ENCODE data around the gene SUCLA2. TPM values are rescaled to one million over a fixed set of nuclear protein-coding genes. Genes with fewer than 3 reads are reported as not detected.

SUCLA2 gene
- total and polyA plus RNA-seq, 2 of the 8 experiments (the other 6 are each of a cell fraction or from before 2014, with no cell fraction given): 23.5 to 78.8 TPM

DNA sequence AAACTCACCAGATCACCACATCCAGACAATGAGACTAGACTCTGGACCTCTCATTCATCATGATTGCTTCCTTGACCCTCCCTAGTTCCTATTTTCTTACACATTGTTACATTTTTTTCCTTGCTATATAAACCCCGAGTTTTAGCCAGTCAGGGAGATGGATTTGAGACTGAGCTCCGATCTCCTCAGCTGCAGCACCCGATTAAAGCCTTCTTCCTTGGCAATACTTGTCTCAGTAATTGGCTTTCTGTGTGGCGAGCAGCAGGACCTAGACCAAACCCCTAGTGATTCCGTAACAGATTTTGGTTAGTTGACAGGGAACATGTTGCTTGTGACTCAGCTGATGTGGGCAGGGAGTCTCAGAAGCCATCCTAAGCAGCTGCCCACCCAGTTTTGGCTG, 44.0 kb downstream of the SUCLA2 start (continued):
- TF ChIP-seq, protein P1, sequence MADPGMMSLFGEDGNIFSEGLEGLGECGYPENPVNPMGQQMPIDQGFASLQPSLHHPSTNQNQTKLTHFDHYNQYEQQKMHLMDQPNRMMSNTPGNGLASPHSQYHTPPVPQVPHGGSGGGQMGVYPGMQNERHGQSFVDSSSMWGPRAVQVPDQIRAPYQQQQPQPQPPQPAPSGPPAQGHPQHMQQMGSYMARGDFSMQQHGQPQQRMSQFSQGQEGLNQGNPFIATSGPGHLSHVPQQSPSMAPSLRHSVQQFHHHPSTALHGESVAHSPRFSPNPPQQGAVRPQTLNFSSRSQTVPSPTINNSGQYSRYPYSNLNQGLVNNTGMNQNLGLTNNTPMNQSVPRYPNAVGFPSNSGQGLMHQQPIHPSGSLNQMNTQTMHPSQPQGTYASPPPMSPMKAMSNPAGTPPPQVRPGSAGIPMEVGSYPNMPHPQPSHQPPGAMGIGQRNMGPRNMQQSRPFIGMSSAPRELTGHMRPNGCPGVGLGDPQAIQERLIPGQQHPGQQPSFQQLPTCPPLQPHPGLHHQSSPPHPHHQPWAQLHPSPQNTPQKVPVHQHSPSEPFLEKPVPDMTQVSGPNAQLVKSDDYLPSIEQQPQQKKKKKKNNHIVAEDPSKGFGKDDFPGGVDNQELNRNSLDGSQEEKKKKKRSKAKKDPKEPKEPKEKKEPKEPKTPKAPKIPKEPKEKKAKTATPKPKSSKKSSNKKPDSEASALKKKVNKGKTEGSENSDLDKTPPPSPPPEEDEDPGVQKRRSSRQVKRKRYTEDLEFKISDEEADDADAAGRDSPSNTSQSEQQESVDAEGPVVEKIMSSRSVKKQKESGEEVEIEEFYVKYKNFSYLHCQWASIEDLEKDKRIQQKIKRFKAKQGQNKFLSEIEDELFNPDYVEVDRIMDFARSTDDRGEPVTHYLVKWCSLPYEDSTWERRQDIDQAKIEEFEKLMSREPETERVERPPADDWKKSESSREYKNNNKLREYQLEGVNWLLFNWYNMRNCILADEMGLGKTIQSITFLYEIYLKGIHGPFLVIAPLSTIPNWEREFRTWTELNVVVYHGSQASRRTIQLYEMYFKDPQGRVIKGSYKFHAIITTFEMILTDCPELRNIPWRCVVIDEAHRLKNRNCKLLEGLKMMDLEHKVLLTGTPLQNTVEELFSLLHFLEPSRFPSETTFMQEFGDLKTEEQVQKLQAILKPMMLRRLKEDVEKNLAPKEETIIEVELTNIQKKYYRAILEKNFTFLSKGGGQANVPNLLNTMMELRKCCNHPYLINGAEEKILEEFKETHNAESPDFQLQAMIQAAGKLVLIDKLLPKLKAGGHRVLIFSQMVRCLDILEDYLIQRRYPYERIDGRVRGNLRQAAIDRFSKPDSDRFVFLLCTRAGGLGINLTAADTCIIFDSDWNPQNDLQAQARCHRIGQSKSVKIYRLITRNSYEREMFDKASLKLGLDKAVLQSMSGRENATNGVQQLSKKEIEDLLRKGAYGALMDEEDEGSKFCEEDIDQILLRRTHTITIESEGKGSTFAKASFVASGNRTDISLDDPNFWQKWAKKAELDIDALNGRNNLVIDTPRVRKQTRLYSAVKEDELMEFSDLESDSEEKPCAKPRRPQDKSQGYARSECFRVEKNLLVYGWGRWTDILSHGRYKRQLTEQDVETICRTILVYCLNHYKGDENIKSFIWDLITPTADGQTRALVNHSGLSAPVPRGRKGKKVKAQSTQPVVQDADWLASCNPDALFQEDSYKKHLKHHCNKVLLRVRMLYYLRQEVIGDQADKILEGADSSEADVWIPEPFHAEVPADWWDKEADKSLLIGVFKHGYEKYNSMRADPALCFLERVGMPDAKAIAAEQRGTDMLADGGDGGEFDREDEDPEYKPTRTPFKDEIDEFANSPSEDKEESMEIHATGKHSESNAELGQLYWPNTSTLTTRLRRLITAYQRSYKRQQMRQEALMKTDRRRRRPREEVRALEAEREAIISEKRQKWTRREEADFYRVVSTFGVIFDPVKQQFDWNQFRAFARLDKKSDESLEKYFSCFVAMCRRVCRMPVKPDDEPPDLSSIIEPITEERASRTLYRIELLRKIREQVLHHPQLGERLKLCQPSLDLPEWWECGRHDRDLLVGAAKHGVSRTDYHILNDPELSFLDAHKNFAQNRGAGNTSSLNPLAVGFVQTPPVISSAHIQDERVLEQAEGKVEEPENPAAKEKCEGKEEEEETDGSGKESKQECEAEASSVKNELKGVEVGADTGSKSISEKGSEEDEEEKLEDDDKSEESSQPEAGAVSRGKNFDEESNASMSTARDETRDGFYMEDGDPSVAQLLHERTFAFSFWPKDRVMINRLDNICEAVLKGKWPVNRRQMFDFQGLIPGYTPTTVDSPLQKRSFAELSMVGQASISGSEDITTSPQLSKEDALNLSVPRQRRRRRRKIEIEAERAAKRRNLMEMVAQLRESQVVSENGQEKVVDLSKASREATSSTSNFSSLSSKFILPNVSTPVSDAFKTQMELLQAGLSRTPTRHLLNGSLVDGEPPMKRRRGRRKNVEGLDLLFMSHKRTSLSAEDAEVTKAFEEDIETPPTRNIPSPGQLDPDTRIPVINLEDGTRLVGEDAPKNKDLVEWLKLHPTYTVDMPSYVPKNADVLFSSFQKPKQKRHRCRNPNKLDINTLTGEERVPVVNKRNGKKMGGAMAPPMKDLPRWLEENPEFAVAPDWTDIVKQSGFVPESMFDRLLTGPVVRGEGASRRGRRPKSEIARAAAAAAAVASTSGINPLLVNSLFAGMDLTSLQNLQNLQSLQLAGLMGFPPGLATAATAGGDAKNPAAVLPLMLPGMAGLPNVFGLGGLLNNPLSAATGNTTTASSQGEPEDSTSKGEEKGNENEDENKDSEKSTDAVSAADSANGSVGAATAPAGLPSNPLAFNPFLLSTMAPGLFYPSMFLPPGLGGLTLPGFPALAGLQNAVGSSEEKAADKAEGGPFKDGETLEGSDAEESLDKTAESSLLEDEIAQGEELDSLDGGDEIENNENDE (IDR thresholded peaks at IDR 0.05; ENCODE audit: insufficient replicate concordance, low read length): no peak
- TF ChIP-seq HDAC6 (IDR thresholded peaks at IDR 0.05; ENCODE audit: low read depth, low read length): no peak
- no peak for TF ChIP-seq RXRA (IDR thresholded peaks at IDR 0.05; ENCODE audit: insufficient read depth, low read depth, low read length)
- TF ChIP-seq POU5F1 (IDR thresholded peaks at IDR 0.05; ENCODE audit: low read depth, low read length): no peak
